C4-2B (cell line): ENCODE results near the gene DVL1.

Experiments used
- H3K27ac ChIP-seq: fragments of 450-650 bp; 2 replicates; pipeline ENCODE4 v1.5.1; 2017
- ZFX ChIP-seq: fragments of 450-650 bp; IDR thresholded peaks from 2 replicates; pipeline ENCODE4 v1.6.1; 2017
- TF ChIP-seq, protein P1 (sequence below): fragments of 450-650 bp; conservative IDR thresholded peaks from 2 replicates; pipeline ENCODE4 v1.5.1; 2017; ENCODE audit warnings: mild to moderate bottlenecking

The DVL1 gene

DNA sequence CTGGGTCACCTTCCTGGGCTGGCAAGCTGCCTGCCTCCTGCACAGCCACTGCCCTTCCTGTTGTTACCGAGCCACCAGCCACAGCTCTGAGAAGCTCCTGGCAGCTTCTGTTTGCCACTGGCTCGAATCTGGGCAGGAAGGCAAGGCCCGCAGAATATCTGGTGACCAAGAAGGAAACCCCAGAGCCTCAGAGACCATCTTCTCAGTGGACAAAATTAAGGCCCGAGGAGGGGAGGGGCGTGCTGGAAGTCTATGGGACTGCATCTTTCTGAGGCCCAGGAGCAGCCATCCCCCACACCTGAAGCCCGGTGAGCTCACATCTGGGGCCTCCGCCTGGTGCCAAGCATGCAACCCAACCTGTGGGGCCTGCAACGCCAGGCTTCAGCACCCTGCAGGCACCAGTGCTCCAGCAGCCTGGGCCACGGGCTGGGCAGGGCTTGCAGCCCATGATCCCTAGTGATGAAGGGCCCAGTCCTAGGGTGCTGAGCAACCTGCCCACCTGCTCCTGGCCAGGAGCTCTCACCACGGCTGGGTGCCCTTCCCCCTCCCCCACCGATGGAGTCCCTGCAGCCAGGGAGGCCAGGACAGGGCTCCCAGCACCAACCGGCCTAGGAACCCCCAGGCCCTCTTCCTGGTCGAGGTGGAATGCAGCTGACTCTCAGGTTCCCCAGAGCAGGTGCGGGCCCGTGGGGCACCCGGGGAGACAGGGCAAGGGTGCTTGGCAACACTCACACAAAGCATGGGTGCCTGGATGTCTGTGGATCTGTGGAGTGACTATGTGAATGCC, 23.7 kb downstream of the DVL1 start:
- H3K27ac ChIP-seq, result peak overlapping the region; percentile 97

GRCh38 chr1:1324524-1325287, 24.5 kb downstream of the DVL1 start, which contains the start of the genes CPTP and INTS11:
Gene CPTP (plus strand): TSS chr1:1324802. CDS start chr1:1326911, 2,109 bp downstream.
Gene INTS11 (minus strand): TSS chr1:1324660. CDS start chr1:1324608, 52 bp downstream.
- H3K27ac ChIP-seq, result peak within 1 kb of the TSS; percentile 97
- TF ChIP-seq ZFX, result peak; percentile 75; the same call in 1 of the 2 replicates
- TF ChIP-seq, protein P1, sequence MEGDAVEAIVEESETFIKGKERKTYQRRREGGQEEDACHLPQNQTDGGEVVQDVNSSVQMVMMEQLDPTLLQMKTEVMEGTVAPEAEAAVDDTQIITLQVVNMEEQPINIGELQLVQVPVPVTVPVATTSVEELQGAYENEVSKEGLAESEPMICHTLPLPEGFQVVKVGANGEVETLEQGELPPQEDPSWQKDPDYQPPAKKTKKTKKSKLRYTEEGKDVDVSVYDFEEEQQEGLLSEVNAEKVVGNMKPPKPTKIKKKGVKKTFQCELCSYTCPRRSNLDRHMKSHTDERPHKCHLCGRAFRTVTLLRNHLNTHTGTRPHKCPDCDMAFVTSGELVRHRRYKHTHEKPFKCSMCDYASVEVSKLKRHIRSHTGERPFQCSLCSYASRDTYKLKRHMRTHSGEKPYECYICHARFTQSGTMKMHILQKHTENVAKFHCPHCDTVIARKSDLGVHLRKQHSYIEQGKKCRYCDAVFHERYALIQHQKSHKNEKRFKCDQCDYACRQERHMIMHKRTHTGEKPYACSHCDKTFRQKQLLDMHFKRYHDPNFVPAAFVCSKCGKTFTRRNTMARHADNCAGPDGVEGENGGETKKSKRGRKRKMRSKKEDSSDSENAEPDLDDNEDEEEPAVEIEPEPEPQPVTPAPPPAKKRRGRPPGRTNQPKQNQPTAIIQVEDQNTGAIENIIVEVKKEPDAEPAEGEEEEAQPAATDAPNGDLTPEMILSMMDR, result no peak

More for the DNA sequence above, 23.7 kb downstream of the DVL1 start:
- TF ChIP-seq, protein P1, result no peak
- no peak; the same call in 1 of the 2 replicates for TF ChIP-seq ZFX

DNA sequence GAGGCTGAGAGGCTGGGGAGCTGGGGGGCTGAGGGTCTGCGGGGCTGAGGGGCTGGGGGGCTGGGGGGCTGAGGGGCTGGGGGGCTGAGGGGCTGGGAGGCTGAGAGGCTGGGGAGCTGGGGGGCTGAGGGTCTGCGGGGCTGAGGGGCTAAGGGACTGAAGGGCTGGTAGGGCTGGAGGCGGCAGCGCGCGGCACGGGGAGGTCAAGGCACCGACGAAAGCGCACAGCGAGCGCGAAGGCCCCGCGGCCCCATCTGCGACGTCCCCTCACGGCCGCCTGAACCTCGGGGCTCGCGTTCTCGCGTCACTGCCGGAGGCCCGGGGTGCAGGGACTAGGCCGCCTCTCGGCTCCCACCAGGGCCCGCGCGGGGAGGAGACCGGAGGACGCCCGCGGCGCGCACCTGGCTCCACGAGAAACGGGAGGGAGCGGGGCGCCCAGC, 25.1 kb downstream of the DVL1 start:
- peak; percentile 49; the same call in 1 of the 2 replicates for TF ChIP-seq ZFX
- TF ChIP-seq, protein P1, result no peak
- H3K27ac ChIP-seq, result peak overlapping the region; percentile 97

GRCh38 chr1:1322952-1323351, 26.3 kb downstream of the DVL1 start:
- no peak overlapping the region; the same call in 1 of the 2 replicates for H3K27ac ChIP-seq
- TF ChIP-seq, protein P1, result no peak
- no peak for TF ChIP-seq ZFX

GRCh38 chr1:1322418-1322817, 26.8 kb downstream of the DVL1 start:
- no peak overlapping the region for H3K27ac ChIP-seq
- TF ChIP-seq ZFX, result no peak
- TF ChIP-seq, protein P1, result no peak

- TF ChIP-seq, protein P1, result no peak
- TF ChIP-seq ZFX, result no peak
- H3K27ac ChIP-seq, result peak overlapping the region; percentile 10
These were observed 27.7 kb downstream of the DVL1 start for GRCh38 chr1:1321477-1321876.
